Stimulated activated CD4-positive, alpha-beta T cell treated with anti-CD3 and anti-CD28 coated beads, Interleukin-2, amount 100 ng/mL, for 4 hours (primary cell): Measurements from ENCODE around the gene MCIDAS.
A peak's percentile ranks its signal among the peaks of the same experiment; 100 is the strongest.

Source experiments
- DNase-seq: peaks from one replicate; pipeline ENCODE4 v3.0.0-alpha.2; 2020; ENCODE audit warnings: low read depth

Gene MCIDAS

DNA sequence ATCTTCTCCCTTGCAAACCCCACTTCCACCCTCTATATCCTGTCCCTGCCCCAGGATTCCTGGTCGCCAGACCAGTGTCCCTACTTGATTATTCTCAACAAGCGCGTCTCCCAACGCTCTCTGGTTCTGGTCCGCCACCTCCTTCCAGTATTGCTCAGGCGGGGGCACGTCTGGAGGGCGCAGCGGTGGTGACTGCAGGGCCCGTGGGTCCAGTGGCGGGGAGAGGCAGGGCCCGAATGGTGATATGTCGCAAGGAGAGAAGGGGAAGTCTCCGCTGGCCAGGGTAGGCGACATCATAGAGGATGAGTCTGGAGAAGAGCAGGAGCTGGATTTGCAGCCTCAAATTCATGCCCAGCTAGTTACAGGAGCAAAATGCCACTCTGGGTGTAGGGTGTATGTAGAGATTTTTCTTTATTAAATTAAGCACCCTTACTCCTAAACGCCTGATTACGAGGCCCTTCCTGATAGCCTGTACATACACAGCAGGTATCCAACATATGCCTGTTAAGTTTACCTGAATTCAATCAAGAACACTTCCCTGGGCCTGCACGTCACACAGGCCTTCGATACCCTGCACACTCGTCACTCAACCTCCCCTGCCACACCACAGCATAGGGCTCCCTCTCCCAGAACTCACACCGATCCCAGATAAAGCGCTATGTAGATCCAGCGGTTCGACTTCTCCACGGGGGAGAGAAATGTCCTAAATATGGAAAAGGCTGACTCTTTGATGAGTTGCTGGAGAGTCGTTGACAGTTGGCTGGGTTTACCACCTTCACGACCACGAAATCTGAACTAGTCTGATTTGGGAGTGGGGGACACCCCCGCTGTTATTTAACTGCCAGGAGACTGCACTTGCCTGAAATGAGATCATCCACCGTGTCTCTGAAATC lies 4.8 kb downstream of the MCIDAS start:
- no peak for DNase-seq

DNA sequence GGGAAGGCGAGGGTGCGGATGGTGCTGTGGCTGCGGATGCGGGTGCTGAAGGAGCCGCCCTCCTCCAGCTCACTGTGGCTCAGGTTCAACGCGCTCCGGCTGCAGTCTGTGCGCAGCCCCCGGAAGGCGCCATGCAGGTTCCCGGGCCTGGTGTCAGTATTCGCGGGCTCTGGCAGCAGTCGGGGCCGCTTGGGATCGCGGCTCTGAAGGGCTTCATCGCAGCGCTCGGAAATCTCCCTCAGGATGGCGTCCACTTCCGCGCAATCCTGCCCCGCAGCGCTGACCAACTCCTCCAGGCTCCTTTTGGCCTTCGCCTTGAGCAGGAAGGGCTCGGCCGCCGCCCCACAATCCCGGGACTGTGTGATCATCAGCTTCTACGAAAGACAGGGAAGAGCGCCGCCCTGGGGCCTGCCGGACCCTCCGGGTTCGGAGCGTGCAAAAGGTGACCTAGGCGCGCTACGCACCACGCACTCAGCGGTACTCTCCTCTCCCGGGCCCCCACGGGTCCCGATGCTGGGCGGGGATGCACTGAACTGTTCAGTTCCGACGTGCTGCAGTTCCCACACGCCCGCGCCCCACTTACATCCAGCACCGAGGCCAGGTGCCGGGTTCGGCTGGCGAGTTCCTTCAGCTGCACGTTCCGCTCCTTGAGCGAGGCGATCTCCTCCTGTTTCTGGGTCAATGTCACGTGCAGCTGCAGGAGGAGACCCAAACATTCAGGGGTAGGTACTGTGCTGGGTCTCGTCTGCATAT lies 6.5 kb downstream of the MCIDAS start:
- DNase-seq, result no peak

GRCh38 chr5:55219770-55220169 lies 7.3 kb downstream of the MCIDAS start:
- no peak for DNase-seq

DNA sequence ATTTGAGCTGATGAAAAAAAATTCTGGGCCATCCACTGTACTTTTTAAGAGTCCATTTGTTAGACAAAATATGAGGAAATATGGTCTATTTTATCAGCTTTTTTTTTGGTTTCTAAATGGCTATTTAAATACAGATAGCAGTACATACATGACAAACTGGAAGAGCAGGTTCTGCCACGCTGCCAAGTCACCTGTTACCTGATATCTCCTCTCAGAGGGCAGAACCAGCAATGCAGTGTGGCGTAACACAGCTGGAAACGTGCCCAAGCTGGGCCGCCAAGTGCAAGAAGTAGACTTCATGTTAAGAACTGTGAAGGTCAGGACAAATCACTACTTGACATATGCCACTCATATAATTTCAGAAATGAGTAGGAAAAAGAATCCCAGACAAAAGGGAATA lies 8.1 kb downstream of the MCIDAS start:
- no peak for DNase-seq

- no peak for DNase-seq
Observed at GRCh38 chr5:55211184-55211874, 15.8 kb downstream of the MCIDAS start.

DNA sequence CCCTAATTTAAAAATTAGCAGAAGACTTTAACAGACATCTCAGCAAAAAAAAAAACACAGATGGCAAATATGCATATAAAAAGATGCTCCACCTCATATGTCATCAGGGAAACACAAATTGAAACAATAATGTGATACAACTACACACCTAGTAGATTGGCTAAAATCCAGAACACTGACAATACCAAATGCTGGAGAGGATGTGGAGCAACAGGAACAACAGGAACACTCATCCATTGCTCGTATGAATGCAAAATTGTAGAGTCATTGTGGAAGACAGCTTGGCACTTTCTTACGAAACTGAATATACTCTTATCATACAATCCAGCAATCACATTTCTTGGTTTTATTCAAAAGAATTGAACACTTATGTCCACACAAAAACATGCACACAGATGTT lies 22.1 kb downstream of the MCIDAS start:
- no peak for DNase-seq

DNA sequence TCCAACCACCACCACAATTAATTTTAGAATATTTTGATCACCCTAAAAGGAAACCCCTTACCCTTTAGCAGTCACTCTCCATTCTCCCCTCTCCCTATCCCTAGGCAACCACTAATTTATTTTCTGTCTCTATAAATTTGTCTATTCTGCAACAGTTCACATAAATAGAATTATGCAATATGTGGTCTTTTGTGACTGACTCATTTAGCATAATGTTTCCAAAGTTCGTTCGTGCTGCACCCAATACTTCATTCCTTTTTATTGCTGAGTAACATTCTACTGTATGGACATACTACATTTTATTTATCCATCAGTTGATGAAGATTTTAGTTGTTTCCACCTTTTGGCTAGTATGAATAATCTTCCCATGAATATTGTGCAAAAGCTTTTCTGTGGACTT lies 36.0 kb downstream of the MCIDAS start:
- DNase-seq, result no peak

DNA sequence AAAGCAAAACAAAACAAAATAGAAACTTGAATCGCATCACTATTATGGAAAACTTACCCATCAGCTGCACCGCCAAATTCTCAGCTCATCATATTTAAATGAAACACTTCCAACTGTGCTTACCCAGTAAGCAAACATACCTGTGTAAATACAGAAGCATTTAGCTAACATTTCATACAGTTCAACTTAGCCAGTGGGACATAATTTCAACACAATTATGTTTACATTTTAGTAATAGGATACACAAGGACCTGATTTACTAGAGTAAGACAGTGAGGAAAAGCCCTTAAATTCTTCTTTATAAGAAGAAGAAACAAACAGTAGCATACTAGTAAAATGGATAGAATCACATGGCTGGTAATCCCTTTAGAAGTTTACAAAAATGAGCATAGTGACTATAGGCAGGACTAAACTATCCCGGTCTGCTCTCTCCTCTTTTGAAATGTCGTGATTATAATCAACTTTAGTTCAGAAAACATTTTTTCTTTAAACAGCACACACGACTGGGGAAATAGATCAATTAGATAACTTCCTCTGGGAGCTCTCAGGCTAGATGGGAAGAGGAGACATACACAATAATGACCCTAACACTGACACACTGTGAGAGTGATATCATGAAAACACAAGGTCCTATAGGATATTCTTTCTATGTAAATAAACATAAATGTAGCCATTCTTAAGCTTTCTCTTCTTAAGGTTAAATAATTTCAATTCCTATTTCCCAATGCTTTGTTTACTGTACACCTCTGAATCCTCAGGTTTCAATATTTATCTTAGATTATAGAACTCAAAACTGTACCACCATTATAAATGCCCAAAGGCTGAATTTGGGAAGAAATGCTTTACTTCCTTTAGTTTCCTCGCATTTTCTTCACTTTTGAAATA lies 38.2 kb downstream of the MCIDAS start:
- no peak for DNase-seq

- DNase-seq, result no peak
Observed at GRCh38 chr5:55187370-55187769, 39.7 kb downstream of the MCIDAS start.

DNA sequence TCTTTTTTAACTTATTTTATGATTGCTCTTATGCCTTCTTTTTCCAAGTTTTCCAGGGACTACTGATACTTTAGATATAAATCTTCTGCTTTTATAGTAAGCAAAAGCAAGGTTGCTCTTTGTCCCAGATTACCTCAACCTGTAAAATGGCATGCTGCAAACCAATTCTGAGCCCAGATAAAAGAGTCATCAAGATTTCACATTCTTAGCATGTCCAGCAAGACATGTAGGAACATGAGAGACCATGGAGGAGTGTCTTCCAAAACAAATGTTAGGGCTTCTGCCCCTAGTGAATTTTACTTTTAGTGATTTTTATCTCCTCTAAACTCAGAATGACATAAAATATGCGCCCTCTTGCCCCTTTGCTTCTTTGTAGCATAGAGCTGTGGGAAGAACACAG lies 47.1 kb downstream of the MCIDAS start:
- no peak for DNase-seq

DNA sequence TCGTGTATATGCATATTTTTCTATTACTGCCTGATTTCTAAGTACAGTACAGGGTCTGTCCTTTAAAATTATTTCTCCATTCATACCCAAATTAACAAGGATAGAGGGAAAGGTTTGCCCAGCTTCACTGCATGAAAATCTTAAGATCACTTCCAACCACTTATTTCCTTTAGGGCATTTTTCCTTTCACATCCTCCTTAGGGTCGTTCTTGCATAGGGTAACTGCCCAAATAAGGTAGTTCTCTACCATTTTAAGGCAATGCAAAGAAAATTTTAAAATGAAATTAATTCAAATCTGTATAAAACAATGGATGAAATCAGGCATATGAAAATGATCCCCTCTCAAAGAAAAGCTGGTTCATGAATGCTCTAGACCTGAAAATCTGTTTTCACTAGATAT lies 50.0 kb downstream of the MCIDAS start:
- no peak for DNase-seq

DNA sequence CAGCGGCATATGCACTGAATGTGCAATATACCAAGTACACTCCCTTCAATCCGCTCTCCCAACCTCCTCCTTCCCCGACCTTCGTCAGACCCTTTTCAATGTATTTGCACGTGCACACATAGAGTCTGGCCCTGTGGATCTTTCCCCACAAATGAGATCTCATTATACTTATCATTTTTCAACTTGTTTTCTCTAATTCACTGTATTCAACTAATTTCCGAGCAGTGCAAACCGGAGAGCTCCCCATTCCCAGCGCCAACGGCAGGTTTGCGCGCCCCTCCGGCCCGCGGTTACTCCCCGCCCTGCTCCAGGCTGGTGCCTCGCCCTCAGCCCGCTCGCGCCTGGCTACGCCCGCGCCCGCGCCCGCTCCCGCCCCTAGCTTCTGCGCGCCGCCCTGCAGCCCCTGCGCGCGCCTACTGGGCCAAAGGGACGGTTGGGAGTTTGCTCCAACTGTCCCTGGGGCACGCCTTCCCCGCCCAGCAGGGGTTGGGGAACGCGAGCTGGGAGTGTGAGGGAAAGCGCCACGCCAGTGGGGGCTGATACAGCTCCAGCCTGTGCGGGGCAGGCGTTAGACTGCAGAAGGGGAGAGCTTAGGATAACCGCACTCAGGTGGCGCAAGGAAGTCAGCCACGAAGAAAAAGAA lies 50.8 kb downstream of the MCIDAS start:
- no peak for DNase-seq

DNA sequence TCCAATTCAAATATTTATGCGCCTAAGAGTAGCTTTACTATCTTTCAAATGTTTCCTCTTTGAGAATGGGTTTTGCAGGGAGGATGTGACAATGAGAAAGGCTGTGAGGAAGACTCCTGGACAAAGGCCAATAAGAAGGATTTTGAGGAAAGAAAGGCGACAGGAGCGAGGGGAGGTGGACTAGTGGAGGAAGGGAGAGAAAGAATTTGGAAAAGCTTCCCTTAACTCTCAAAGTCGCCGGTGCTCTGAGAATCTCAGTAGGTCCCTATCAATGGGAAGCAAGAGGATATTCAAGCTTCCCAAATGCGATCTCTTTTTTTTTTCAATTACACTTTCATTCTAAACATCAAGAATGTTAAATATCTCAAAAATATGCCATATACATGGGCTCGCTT lies 51.3 kb downstream of the MCIDAS start:
- DNase-seq, result no peak

DNA sequence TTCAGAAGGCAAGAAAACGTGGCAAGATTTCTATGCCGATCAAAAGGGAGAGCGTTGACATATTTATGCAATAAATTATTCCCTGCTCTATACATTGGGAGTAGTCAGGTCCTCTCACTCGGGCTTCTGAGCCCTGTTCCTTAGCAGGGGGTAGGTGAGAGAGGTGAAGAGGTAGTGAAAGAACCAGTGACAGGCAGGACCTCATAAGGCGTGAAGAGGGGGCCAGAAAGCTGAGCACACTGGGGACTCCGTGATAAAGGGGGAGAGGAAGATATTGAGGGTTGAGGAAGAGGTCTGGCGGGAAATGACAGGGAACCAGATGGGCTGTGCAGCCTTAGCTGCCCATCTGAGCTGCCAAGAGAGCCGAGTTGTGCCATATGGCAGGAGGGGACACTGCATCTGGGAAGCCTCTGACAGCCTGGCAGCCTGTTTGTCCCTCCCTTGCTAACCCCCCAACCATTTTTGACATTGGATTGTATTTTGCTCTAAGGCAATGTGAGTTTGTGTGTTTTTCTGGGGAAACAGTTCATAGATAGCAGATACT lies 53.4 kb downstream of the MCIDAS start:
- DNase-seq, result no peak

GRCh38 chr5:55172937-55173686 lies 54.0 kb downstream of the MCIDAS start, which contains the start of gene CDC20B:
Gene CDC20B (minus strand): TSS chr5:55173177. CDS start chr5:55173000, 177 bp downstream.
- DNase-seq, result peak; percentile 69

GRCh38 chr5:55172051-55172899 lies 54.8 kb downstream of the MCIDAS start:
- DNase-seq, result peak; percentile 45

- no peak for DNase-seq
Observed at GRCh38 chr5:55171471-55171870, 55.6 kb downstream of the MCIDAS start.
